PC-3 (cell line): ENCODE data around the gene MRPL33. TPM values are rescaled to one million over a fixed set of nuclear protein-coding genes. Genes with fewer than 3 reads are reported as not detected.

Source experiments
- ATAC-seq: fragments of 200-7000 bp; cut with Tn5 transposase; 2 replicates; pipeline ENCODE4 v1.9.1; 2020; ENCODE audit warnings: mild to moderate bottlenecking, moderate library complexity
- BruUV-seq: library from RNA; stranded (reverse); fragments of 400-500 nt; replicated peaks from 2 replicates; lab custom pipeline; 2021; lab: Mats Ljungman, UMichigan
- CTCF ChIA-PET: fragments of 300-600 bp; sonication (Branson Sonifier 250); formaldehyde crosslinking; loops from one replicate; lab custom pipeline; 2022; ENCODE audit warnings: antibody characterized with exemption; lab: Charles Lee
- POLR2A ChIA-PET: fragments of 300-600 bp; sonication (Branson Sonifier 250); formaldehyde crosslinking; loops from one replicate; lab custom pipeline; 2022; ENCODE audit warnings: antibody characterized with exemption; ENCODE audit not compliant: unreplicated experiment; lab: Charles Lee
- DNase-seq: peaks from one replicate; pipeline ENCODE4 v3.0.0-alpha.2; 2015
- H2AFZ ChIP-seq: fragments of 300-600 bp; sonication (generic); 2 replicates; pipeline ENCODE4 v1.6.0; 2016; ENCODE audit warnings: antibody characterized with exemption, low read length
- H3F3A ChIP-seq: fragments of 300-600 bp; sonication (generic); one replicate; pipeline ENCODE4 v1.6.0; 2017; ENCODE audit warnings: antibody characterized with exemption, low read length, control low read depth, mild to moderate bottlenecking; ENCODE audit not compliant: unreplicated experiment
- H3K27ac ChIP-seq: fragments of 300-600 bp; sonication (generic); 2 replicates; pipeline ENCODE4 v1.5.1; 2016; ENCODE audit warnings: mild to moderate bottlenecking, low read length
- H3K27me3 ChIP-seq: fragments of 300-600 bp; sonication (generic); 2 replicates; pipeline ENCODE4 v1.6.1; 2016; ENCODE audit warnings: low read length, mixed read lengths
- H3K36me3 ChIP-seq: fragments of 300-600 bp; sonication (generic); 2 replicates; pipeline ENCODE4 v1.6.1; 2016; ENCODE audit warnings: low read depth, mixed run types, low read length, mixed read lengths
- H3K4me1 ChIP-seq: fragments of 300-600 bp; sonication (generic); 2 replicates; pipeline ENCODE4 v1.5.1; 2016; ENCODE audit warnings: low read length; ENCODE audit not compliant: insufficient read depth
- H3K4me2 ChIP-seq: fragments of 300-600 bp; sonication (generic); 2 replicates; pipeline ENCODE4 v1.6.0; 2016; ENCODE audit warnings: low read length
- H3K4me3 ChIP-seq: fragments of 300-600 bp; sonication (generic); 2 replicates; pipeline ENCODE4 v1.5.1; 2016; ENCODE audit warnings: mild to moderate bottlenecking, low read length, mixed read lengths
- H3K79me2 ChIP-seq: fragments of 300-600 bp; sonication (generic); 2 replicates; pipeline ENCODE4 v1.6.1; 2017; ENCODE audit warnings: low read length, mixed read lengths
- H3K9ac ChIP-seq: fragments of 300-600 bp; sonication (generic); 2 replicates; pipeline ENCODE4 v1.6.0; 2016; ENCODE audit warnings: mild to moderate bottlenecking, low read length
- H3K9me2 ChIP-seq: fragments of 300-600 bp; sonication (generic); replicated peaks from 2 replicates; pipeline ENCODE4 v1.6.1; 2016; ENCODE audit warnings: mixed run types, low read length, mixed read lengths
- H3K9me3 ChIP-seq: fragments of 300-600 bp; sonication (generic); 2 replicates; pipeline ENCODE4 v1.6.1; 2016; ENCODE audit warnings: low read length, mixed read lengths
- H4K20me1 ChIP-seq: fragments of 300-600 bp; sonication (generic); 2 replicates; pipeline ENCODE4 v1.6.1; 2016; ENCODE audit warnings: low read length, mixed read lengths
- CTCF ChIP-seq: fragments of 300-600 bp; sonication (generic); conservative IDR thresholded peaks from 2 replicates; pipeline ENCODE4 v1.5.1; 2017; ENCODE audit warnings: antibody characterized with exemption, low read depth, mild to moderate bottlenecking, low read length
- EZH2 ChIP-seq: fragments of 300-600 bp; sonication (generic); IDR thresholded peaks from one replicate; pipeline ENCODE4 v1.6.1; 2017; ENCODE audit warnings: antibody characterized with exemption, mild to moderate bottlenecking, low read length; ENCODE audit not compliant: unreplicated experiment
- EZH2phosphoT487 ChIP-seq: fragments of 300-600 bp; sonication (generic); IDR thresholded peaks from 2 replicates; pipeline ENCODE4 v1.6.1; 2018; ENCODE audit warnings: mild to moderate bottlenecking, antibody characterized with exemption, low read length, borderline replicate concordance
- intact Hi-C: fragments of 100-400 bp; cut with micrococcal nuclease; formaldehyde crosslinking; loops from 2 replicates; pipeline ENCODE4 v1.9.0; 2023
- total RNA-seq: library from RNA; depleted of rRNA; stranded (reverse); fragments of >200 nt; gene quantifications from 2 replicates; pipeline ENCODE4 v1.2.3, GENCODE V29; 2014

MRPL33 gene
- total RNA-seq, 1 experiment from 2014 or later: 110 TPM

- Histone ChIP-seq H3K79me2 (no peaks in the 10 kb centered on the region), H3K4me2 (no peak overlapping the region), H4K20me1 (no peaks in the 10 kb centered on the region), H3K9me2 (no peaks in the 10 kb centered on the region), H3K9me3 (no peaks in the 10 kb centered on the region), H3K9ac (no peak overlapping the region), H2AFZ (no peak overlapping the region), H3K4me3 (no peak overlapping the region), H3K27me3 (no peaks in the 10 kb centered on the region), H3K36me3 (no peaks in the 10 kb centered on the region), H3K27ac (no peak overlapping the region), H3F3A (no peaks in the 10 kb centered on the region), H3K4me1 (peaks cover 6% of the 10 kb centered on the region; the same call in 1 of the 2 replicates)
- POLR2A ChIA-PET: no interaction called here
- CTCF ChIA-PET: no interaction called here
- TF ChIP-seq CTCF: no peak
- DNase-seq (no peak), ATAC-seq (no peak)
- intact Hi-C loops: no loop called here
- BruUV-seq: no TSS peak
These were observed 35.3 kb upstream of the MRPL33 start for GRCh38 chr2:27736031-27736889.

- no peaks in the 10 kb centered on the region for H3K9me3 ChIP-seq
- no peak overlapping the region for H3K4me2 ChIP-seq
- ATAC-seq (no peak), DNase-seq (no peak)
- H2AFZ ChIP-seq: no peak overlapping the region
- H3K79me2 ChIP-seq: no peaks in the 10 kb centered on the region
- H4K20me1 ChIP-seq: no peaks in the 10 kb centered on the region
- H3F3A ChIP-seq: no peaks in the 10 kb centered on the region
- no peak overlapping the region for H3K4me3 ChIP-seq
- TF ChIP-seq EZH2phosphoT487 (no peak), EZH2 (no peak), CTCF (no peak)
- BruUV-seq: no TSS peak
- ChIA-PET CTCF (no interaction called here), POLR2A (interaction anchor here (0.6 kb wide), 1 partner anchor 489 kb away, joined by 5 read pairs; no protein-coding TSS in a partner anchor)
- no peaks in the 10 kb centered on the region for H3K36me3 ChIP-seq
- no peaks in the 10 kb centered on the region for H3K9me2 ChIP-seq
- H3K27ac ChIP-seq: no peak overlapping the region
- H3K27me3 ChIP-seq: no peaks in the 10 kb centered on the region
- H3K4me1 ChIP-seq: peaks cover 6% of the 10 kb centered on the region; the same call in 1 of the 2 replicates
- no peak overlapping the region for H3K9ac ChIP-seq
- intact Hi-C loops: no loop called here
These were observed 34.7 kb upstream of the MRPL33 start for GRCh38 chr2:27736890-27737204.

- no peak overlapping the region for H3K4me3 ChIP-seq
- CTCF ChIA-PET: no interaction called here
- DNase-seq: no peak
- peaks cover 6% of the 10 kb centered on the region; the same call in 1 of the 2 replicates for H3K4me1 ChIP-seq
- no peak for ATAC-seq
- H4K20me1 ChIP-seq: no peaks in the 10 kb centered on the region
- no peaks in the 10 kb centered on the region for H3K79me2 ChIP-seq
- no peaks in the 10 kb centered on the region for H3F3A ChIP-seq
- no TSS peak for BruUV-seq
- POLR2A ChIA-PET: interaction anchor here (0.6 kb wide), 1 partner anchor 222 kb away, joined by 6 read pairs; no protein-coding TSS in a partner anchor
- TF ChIP-seq CTCF: no peak
- no peak overlapping the region for H3K27ac ChIP-seq
- no peaks in the 10 kb centered on the region for H3K36me3 ChIP-seq
- H3K9me2 ChIP-seq: no peaks in the 10 kb centered on the region
- no peak overlapping the region for H3K4me2 ChIP-seq
- no peaks in the 10 kb centered on the region for H3K9me3 ChIP-seq
- H3K27me3 ChIP-seq: no peaks in the 10 kb centered on the region
- H2AFZ ChIP-seq: no peak overlapping the region
- no peak overlapping the region for H3K9ac ChIP-seq
- intact Hi-C loops: no loop called here
These were observed 33.7 kb upstream of the MRPL33 start for GRCh38 chr2:27737676-27738348.
